HG02759 (cell line): ENCODE results near the gene DRG1.
"Not testable (repeated sequence)": the region's sequence is repeated elsewhere in the genome, so short reads cannot be mapped to it uniquely, and the experiment has no call there.

Experiments used
- ATAC-seq: cut with Tn5 transposase; IDR thresholded peaks from one replicate; pipeline ENCODE4 v1.9.1; 2021; ENCODE audit warnings: mild to moderate bottlenecking, moderate library complexity; ENCODE audit not compliant: unreplicated experiment

The DRG1 gene

GRCh38 chr22:31399211-31400022 is at the start of gene DRG1:
TSS of gene DRG1 (plus strand) at chr22:31399604. CDS start at chr22:31399684, 80 bp downstream.
- peak; percentile 99 for ATAC-seq

- ATAC-seq: no peak
These were observed 49.4 kb upstream of the DRG1 start for GRCh38 chr22:31349960-31350359.

- ATAC-seq: no peak
These were observed 49.0 kb upstream of the DRG1 start for GRCh38 chr22:31350410-31350863.

GRCh38 chr22:31354515-31354914 is 44.9 kb upstream of the DRG1 start:
- no peak for ATAC-seq

GRCh38 chr22:31360029-31360428 is 39.4 kb upstream of the DRG1 start:
- no peak for ATAC-seq

GRCh38 chr22:31361743-31362142 is 37.7 kb upstream of the DRG1 start:
- ATAC-seq: no peak

- no peak for ATAC-seq
These were observed 35.4 kb upstream of the DRG1 start for GRCh38 chr22:31363885-31364465.

GRCh38 chr22:31367426-31367825 is 32.0 kb upstream of the DRG1 start:
- no peak for ATAC-seq

- ATAC-seq: no peak
These were observed 21.8 kb upstream of the DRG1 start for GRCh38 chr22:31377612-31378011.

- no peak for ATAC-seq
These were observed 21.3 kb upstream of the DRG1 start for GRCh38 chr22:31378123-31378522.

GRCh38 chr22:31378651-31379050 is 20.8 kb upstream of the DRG1 start:
- not testable (repeated sequence) for ATAC-seq

GRCh38 chr22:31393893-31394292 is 5.5 kb upstream of the DRG1 start:
- ATAC-seq: no peak

GRCh38 chr22:31394326-31394725 is 5.1 kb upstream of the DRG1 start:
- no peak for ATAC-seq

GRCh38 chr22:31398231-31398630 is 1.2 kb upstream of the DRG1 start:
- ATAC-seq: no peak

GRCh38 chr22:31400023-31400397 is 606 bp downstream of the DRG1 start:
- no peak for ATAC-seq

GRCh38 chr22:31402350-31402749 is 2.9 kb downstream of the DRG1 start:
- ATAC-seq: not testable (repeated sequence)

- ATAC-seq: no peak
These were observed 26.1 kb downstream of the DRG1 start for GRCh38 chr22:31425331-31426050.

- no peak for ATAC-seq
These were observed 32.5 kb downstream of the DRG1 start for GRCh38 chr22:31431950-31432349.

- no peak for ATAC-seq
These were observed 36.7 kb downstream of the DRG1 start for GRCh38 chr22:31436132-31436531.

- ATAC-seq: no peak
These were observed 40.4 kb downstream of the DRG1 start for GRCh38 chr22:31439808-31440207.

- no peak for ATAC-seq
These were observed 41.3 kb downstream of the DRG1 start for GRCh38 chr22:31440681-31441080.

GRCh38 chr22:31441652-31442051 is 42.2 kb downstream of the DRG1 start:
- no peak for ATAC-seq
